D721Med (cell line): Measurements from ENCODE around the gene MXD1.

Experiments
- DNase-seq: peaks from one replicate; pipeline ENCODE4 v3.0.0; 2011; ENCODE audit warnings: low spot score; ENCODE audit not compliant: insufficient read length
- FAIRE-seq: peaks from 2 replicates; lab custom pipeline; 2011; peaks lifted over from hg19 to GRCh38; lab: Jason Lieb, UNC
- TF ChIP-seq, protein P1 (sequence below): IDR thresholded peaks from 2 replicates; pipeline ENCODE4 v1.5.1; 2012; ENCODE audit warnings: mild to moderate bottlenecking, control low read depth; ENCODE audit not compliant: insufficient read depth; ENCODE audit errors: missing control alignments

Gene MXD1

DNA sequence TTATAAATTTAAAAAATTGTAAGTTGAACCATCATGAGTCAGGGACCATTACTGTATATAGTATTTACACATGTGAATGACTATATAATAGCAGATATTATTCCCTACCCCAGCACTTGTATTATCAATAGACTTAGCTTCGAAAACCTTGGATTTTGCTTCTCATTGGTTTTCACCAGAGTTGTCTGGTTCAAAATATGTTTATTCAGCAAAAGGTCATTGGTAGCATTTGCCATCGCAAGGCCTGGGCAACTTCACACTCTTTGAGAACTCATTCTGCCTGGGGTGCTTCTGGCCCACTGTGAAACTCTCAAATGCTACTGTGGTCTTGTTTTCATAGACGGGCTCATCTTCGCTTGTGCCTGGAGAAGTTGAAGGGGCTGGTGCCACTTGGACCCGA lies 20.1 kb downstream of the MXD1 start:
- FAIRE-seq = no peak
- TF ChIP-seq, protein P1, sequence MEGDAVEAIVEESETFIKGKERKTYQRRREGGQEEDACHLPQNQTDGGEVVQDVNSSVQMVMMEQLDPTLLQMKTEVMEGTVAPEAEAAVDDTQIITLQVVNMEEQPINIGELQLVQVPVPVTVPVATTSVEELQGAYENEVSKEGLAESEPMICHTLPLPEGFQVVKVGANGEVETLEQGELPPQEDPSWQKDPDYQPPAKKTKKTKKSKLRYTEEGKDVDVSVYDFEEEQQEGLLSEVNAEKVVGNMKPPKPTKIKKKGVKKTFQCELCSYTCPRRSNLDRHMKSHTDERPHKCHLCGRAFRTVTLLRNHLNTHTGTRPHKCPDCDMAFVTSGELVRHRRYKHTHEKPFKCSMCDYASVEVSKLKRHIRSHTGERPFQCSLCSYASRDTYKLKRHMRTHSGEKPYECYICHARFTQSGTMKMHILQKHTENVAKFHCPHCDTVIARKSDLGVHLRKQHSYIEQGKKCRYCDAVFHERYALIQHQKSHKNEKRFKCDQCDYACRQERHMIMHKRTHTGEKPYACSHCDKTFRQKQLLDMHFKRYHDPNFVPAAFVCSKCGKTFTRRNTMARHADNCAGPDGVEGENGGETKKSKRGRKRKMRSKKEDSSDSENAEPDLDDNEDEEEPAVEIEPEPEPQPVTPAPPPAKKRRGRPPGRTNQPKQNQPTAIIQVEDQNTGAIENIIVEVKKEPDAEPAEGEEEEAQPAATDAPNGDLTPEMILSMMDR = no peak
- no peak for DNase-seq

DNA sequence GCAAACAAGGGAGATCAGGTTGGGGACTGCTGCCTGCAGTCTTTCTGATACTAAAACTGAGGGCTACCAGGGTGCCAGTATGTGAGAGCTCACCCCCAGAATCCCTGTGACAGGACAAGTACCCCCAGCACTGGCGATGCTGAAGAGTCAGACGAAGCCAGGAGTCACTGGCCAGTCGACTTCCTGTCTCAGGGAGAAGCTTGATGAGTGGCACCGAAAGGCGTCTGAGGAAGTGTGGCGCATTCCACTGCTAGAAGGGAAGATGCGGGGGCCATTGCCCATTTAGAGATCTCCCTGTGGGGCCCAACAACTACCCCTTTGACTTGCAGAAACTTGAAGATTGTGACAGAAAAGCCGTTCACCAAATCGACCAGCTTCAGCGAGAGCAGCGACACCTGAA lies 22.0 kb downstream of the MXD1 start:
- FAIRE-seq = no peak
- no peak for DNase-seq
- TF ChIP-seq, protein P1 = no peak

DNA sequence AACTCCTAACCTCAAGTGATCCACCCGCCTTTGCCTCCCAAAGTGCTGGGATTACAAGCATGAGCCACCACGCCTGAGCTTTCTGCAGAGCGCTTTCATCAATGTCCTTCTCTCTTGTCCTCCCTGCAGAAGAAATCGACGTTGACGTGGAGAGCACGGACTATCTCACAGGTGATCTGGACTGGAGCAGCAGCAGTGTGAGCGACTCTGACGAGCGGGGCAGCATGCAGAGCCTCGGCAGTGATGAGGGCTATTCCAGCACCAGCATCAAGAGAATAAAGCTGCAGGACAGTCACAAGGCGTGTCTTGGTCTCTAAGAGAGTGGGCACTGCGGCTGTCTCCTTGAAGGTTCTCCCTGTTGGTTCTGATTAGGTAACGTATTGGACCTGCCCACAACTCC lies 23.1 kb downstream of the MXD1 start:
- FAIRE-seq = no peak
- TF ChIP-seq, protein P1 = no peak
- no peak for DNase-seq

DNA sequence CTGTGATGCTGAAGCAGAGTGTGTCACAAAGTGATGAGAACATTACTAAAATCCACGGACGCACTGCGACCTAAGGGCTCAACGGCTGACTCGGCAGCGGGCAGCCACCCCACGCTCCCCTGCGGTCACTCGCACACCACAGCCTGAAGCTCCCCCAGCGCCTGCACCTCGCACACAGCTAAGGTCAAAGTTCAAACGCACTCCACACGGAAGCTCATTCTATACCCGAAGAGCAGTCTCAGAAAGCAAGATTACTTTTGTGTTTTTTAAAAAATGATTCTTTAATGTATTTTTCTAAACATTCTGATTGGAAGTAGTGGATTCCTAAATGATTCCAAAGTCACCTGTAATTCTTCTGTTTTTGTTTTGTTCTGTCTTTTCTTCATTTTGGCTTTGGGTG lies 24.8 kb downstream of the MXD1 start:
- FAIRE-seq (no peak), DNase-seq (no peak)
- TF ChIP-seq, protein P1 = no peak

DNA sequence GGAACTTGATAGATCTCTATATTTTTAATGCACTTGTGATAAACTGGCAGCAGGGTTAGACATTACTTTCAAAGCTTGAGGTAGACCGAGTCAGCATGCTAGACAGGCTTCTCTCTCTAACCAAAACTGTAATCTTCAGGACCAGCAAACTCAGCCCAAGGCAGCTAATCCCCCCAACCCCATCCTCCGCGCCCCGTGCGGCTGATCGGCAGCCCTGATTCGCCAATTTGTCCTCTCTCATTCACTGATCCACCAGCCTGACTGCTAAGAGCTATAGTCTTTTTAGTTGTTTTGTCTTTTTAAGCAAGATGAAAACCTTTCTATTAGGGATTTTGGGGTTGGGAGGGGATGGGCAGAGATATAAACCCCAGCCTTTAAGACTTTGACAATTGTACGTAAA lies 25.8 kb downstream of the MXD1 start:
- DNase-seq (no peak), FAIRE-seq (no peak)
- TF ChIP-seq, protein P1 = no peak

DNA sequence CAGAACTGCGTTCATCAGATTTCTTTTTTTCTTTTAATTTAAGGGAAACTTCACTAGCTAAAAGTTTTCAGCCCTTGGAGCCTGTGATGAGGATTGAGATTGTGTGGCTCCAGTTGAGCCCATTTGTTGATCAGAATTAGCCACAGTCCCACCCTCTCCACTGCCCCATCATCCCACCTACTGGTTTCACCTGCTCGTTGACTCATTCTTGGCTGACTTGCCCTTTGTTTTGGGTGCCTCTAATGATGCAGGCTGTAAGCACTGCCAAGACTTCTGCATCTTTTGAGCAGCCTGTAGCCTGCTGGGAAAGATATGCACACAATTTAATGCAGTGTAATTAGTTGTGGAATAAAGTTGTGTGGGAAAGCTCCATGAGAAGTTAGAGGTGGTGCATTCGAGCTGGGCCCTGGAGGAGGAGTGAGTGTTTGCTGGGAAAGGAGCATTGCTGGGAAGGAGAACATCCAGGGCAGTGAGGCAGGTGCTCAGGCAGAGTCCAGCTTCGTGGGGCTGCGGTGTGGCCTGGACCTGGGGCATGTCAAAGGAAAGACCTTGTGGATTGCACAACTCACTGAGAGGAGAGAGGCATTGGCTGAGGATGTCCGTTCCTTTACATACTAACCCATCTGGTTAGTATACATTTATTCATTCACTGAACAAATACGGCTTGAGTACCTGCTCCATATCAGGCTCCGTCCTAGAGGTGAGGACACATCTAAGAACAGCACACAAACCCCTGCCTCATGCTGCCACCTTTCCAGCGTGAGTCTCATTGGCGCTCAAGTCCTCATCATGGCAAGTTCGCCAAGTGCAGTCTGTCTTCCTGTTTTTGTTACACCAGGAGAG lies 28.3 kb downstream of the MXD1 start:
- TF ChIP-seq, protein P1 = no peak
- FAIRE-seq = no peak
- no peak for DNase-seq

DNA sequence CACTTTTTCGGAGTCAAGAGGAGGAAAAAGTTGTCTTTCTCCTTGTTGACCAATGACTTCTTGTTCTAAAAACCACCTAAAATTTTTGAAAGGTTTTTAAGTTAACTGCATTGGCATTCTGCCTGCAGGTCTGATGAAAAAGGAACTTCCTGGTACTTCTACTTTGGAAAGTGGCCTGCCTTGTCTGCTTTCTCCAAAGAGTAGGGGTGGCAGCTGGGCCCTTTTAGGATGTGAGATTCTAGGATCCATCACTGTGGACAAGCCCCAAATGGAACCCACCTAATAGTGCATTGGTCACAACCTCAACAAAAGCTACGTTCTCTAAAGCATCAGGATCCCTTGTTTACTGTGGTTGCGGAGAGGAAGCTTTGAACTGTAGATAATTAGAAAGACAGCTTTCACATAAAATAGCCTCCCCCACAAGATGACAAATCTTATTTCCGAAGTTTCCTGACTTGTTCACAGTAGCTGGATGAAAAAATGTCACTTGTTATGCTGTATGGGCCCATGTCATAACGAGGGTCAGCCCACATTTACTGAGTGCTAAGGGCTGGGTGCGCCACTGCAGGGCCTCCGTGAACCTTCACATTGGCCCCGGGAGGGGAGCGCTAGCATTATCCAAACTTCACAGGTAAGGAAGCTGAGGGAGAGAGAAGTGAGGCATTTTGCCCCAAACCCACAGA lies 29.1 kb downstream of the MXD1 start:
- TF ChIP-seq, protein P1 = no peak
- FAIRE-seq (no peak), DNase-seq (no peak)
